HG02588 (cell line): ENCODE measurements around the gene CNTNAP1.

Source experiments
- ATAC-seq: cut with Tn5 transposase; IDR thresholded peaks from one replicate; pipeline ENCODE4 v1.9.1; 2021; ENCODE audit warnings: mild to moderate bottlenecking, moderate library complexity; ENCODE audit not compliant: unreplicated experiment

CNTNAP1 gene

GRCh38 chr17:42670789-42671657 is 11.3 kb upstream of the CNTNAP1 start:
- ATAC-seq, result no peak

DNA sequence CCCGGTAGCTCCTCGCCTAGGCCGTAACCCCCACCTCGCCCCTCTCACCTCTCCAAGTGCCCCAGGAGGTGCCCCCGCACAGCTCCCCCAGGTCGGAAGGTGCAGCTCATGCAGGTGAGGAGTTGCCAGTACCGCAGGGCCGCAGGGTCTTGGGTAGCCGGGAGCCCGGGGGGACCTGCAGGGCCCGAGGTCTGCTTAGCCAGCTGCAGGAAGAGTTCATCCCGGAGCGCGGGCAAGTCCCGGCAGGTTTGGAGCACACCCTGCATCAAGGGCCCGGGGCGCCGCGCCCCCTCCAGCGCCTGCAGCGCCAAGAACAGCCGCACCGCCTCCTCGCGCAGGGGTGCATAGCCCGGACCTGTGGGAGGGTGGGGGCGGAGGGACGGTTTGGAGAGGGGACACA is 10.3 kb upstream of the CNTNAP1 start:
- ATAC-seq, result no peak

DNA sequence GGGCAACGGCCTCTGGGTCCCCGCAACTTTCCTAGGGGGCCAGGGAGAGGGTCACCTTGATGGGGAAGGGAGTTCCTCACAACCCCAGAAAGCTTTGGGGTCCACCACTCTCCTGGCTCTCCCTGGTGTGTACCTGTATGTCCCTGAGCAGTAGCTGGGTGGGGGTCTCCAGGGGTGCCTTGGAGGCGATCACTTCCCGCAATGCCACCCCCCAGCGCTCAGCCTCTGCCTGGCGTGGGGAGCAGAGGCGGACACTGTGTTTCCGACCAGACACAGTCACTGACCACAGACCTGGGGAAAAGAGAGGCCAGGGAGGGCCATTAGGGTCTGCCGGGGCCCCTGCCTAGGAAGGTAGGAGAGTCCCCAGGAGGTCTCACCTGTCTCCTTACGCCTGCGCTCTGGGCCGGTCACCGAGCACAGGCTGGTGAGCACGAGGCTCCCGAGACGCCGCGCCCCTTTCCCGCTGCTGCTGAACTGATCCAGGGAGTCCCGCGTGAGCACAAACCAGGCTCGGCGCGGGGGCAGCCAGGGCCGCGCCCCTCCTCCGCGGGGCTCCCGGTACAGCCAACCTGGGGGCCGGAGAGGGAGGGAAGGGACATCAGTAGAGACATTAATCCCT is 9.0 kb upstream of the CNTNAP1 start:
- no peak for ATAC-seq

- no peak for ATAC-seq
Observed at GRCh38 chr17:42673885-42674754, 8.2 kb upstream of the CNTNAP1 start.

DNA sequence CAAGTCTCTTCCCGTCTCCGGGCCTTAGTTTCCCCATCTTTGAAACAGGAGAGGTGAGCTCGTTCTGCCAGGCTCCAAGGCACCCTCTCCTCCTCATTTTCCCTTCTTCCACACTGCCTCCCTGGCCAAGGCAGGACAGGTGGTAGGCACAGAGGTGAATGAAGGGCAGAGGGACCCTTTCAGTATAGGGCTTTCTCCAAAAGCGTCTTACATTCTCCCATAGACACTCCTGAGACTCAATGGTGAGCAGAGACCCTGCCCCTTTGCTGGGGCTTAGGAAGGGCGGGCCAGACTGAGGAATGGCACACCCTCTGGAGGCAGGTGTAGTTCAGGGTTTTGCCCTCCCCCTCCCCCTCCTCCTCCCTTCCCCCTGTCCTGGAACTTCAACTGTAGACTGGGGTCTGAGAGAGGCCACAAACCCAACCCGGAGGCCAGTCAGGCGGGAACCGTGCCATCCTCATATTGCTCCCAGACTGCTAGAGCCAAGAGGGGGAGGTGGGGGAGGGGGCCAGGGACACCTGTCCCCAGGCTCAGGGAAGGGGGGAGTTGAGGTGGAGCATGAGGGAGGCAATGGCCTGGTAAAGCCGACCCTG is 7.5 kb upstream of the CNTNAP1 start:
- ATAC-seq, result no peak

GRCh38 chr17:42675348-42675964 is 6.9 kb upstream of the CNTNAP1 start:
- ATAC-seq, result no peak

GRCh38 chr17:42675965-42676423 is 6.3 kb upstream of the CNTNAP1 start:
- ATAC-seq, result no peak

- no peak for ATAC-seq
Observed at GRCh38 chr17:42676424-42677011, 5.8 kb upstream of the CNTNAP1 start, which contains the start of gene PLEKHH3. PLEKHH3 (minus strand) TSS chr17:42676994; CDS start chr17:42676563, 431 bp downstream.

DNA sequence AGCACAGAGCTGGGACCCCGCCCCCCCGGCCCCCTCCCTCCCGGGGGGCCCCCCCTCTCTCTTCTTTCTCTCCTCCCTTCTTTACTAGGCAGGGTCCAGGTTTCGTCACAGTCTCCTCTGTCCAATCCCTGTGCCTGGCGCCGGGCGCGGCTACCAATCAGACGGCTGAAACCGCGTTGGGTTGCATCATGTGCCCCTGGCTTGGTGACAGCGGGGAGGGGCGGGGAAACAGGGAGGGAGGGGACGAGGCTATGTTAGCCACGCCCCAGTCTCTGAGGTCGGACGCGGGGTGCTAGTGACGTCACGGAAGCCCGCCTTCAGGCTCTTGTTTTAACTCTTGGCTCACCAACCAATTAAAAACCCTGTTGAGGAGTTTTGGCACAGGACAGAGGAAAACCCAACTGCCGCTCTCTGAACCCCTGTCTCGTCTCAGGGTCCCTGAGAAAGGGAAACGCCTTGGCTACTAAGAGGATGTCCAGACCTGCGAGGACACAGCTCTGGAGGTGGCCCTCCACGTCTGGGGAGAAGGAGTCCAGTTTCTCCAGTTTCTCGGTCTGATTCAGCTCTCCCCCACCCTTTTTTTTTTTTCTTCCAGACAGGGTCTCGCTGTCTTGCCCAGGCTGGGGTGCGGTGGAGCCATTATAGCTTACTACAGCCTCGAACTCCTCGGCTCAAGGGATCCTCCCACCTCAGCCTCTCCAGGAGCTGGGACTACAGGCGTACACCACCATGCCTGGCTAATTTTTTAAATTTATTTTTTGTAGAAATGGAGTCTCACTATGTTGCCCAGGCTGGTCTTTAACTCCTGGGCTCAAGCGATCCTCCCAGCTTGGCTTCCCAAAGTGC is 5.1 kb upstream of the CNTNAP1 start:
- ATAC-seq, result peak; percentile 61

DNA sequence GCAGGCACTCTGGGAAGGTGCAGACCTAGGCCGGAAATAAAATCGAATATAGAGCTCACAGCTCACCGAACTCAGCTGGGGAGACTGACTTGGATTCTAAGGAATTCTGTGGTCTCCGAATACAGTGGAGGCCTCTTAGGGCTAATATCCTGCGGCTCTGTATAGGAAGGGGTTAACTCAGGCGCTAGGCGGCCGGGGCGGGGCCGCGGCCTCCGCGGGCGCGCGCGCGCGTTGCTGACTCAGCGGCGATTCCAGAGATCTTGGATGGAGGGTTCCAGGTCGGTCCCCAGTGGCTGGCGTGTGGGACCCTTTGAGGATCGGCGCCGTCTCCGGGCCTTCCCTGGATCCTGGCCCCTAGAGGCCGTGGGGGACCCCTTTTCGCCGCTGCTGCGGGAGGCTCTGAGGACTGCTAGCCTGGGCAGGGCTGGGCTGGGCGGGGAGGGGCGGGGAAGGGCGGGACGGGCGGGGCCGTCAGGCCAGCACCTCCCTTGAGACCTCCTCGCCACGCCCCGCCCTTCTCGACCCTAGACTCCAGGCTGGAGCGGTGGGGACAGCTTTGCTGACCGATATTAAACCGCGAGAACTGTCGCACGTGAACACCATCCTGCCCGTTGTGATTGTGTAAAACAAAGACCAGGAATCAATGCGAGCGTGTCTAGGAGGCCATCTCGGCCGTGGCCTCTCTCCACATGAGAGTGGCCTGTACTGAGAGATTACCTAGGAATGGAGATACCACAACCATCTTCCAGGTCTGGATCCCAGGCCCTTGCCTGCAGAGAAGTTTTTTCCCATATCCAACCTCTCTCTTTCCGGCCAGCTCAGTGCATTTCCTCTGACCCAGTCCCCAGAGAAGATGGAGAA is 4.2 kb upstream of the CNTNAP1 start:
- ATAC-seq, result peak; percentile 29

DNA sequence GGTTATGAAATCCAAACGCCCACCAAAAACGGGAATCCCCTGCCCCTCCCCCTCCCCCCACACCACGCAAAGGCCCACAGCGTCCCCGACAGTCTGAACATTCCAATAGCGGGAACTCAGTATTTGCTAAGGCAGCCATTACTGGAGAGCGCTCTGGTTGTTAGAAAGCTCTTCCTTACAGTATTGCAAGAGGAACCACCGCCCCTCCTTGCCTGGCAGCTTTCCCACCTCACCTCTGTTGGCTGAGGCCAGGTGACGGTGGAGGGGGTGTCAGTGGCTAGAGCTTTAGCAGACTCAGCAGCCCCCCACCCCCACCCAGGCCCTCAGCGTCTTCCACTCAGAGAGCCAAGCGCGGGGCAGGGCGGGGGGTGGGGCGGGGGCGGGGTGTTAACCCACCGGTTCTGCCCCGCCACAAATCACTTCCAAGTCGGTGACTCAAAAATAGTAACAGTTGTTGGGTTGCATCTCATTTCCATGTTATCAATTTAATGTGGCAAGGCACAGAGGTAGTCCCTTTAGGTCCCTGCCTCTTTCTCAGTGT is 3.3 kb upstream of the CNTNAP1 start:
- no peak for ATAC-seq

DNA sequence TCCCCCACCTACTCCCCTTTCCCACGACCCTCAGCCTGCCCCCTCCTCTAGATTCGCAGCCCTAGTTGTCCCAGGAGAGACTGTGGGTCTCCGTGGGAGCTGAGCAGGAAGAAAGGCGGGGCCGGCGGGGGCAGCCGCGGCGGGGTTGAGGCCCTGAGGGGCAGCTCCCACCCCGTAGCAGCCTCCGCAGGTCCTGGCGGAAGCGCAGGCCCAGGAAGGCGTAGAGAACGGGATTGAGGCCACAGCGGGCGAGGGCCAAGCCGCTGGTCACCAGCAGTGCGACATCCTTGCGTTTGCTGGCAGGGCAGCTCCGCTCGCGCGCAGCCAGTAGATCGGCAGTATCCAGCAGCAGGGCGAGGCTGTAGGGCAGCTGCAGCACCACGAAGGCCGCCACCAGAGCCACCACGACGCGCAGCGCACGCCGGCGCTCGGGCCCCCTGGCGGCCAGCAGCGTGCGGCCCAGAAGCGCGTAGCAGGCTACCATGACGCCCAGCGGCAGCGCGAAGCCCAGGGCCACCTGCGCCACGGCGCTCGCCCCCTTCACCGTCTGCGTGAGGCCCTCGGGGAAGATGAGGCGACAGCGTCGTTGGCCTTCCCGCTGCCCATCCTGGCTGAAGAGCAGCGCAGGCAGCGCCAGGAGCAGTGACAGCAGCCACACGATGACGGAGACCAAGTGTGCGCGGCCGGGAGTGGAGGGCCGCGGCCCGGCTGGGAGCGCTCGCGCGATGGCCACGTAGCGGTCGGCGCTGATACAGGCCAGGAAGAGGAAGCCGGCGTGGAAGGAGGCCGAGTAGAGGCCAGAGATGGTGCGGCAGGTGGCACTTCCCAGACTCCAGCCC is 2.6 kb upstream of the CNTNAP1 start:
- peak; percentile 19 for ATAC-seq

DNA sequence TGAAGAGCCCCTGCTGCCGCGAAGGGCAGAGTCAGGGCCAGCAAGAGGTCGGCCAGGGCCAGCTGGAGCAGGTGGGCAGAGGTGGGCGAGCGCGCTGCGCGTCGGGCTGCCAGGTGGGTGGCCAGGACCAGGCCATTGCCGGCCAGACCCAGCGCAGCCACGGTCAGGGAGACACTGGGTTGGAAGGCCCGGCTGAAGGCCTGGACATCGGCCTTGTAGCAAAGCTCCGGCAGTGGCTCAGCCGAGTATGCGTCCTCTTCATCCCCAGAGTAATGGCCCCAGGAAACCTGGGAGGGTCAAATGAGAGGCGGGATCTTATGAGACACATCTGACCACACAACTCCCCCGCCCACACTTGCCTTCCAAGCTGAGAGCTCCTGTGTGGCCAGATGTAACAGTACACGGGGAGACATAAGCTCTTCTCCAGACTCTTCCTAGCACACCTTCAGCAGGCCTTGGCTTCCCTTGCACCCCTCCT is 2.0 kb upstream of the CNTNAP1 start:
- ATAC-seq, result no peak

GRCh38 chr17:42682722-42683403 is 532 bp downstream of the CNTNAP1 start:
- no peak for ATAC-seq

DNA sequence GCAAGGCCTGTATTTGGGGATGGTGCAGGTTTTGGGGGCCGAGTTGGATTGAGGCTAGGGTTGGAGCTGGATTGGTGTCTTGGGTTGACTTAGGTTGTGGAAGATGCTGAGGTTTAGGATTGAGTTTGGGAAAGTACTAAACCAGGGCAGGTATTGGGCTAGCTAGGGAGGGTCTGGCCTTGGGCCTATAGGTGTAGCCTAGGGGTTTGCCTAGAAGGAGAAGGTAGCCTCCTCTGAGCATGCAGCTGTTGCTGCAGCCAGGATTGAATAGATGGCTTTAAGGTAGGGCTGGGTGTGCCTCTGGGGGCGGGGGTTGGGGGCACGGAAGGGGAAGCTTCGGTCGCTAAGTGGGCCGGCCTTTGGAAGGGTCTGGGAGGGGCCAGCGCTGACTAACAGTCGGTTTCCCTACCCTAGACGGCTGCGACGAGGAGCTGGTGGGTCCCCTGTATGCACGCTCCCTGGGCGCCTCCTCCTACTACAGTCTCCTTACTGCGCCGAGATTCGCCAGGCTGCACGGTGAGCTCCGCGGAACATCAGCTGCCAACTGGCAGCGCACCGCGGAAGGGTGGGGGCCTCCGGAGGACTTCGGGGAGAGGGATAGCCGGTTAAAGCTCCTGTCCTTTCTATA is 1.2 kb downstream of the CNTNAP1 start:
- no peak for ATAC-seq
